Panc1 (cell line): ENCODE measurements around the gene CCND1.

Experiments used
- POLR2AphosphoS5 ChIP-seq: IDR thresholded peaks from 2 replicates; pipeline ENCODE4 v1.6.1; 2012; ENCODE audit warnings: mild to moderate bottlenecking, low read depth, low read length, moderate library complexity
- TF ChIP-seq, protein P1 (sequence below): fragments of 450-650 bp; IDR thresholded peaks from 2 replicates; pipeline ENCODE4 v1.5.1; 2017; ENCODE audit warnings: mild to moderate bottlenecking
- TF ChIP-seq, protein P2 (sequence below), 2 experiments: IDR thresholded peaks; 2 replicates each; pipeline ENCODE4 v1.6.1; 2011 to 2012; ENCODE audit warnings: low read depth in 2 of 2, control low read depth in 1 of 2, low read length in 1 of 2, mild to moderate bottlenecking in 1 of 2, moderate library complexity in 1 of 2; ENCODE audit not compliant: insufficient read depth in 1 of 2

DNA sequence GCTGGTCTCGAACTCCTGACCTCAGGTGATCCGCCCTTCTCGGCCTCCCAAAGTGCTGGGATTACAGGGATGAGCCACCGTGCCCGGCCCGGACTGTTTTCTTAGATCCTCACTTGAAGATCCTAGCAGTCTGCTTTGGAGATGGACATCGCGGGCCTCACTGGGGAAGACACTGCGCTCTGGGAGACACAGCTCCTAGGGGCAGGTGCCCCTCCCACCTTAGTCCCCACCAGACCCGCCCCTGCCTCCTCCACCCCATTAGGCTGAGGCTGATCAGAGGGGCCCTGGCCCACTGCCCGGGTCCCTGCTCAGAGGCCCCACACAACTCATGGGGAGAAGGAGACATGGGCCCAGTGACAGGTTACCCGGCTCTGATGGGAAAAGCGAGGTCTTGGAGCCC lies 45.5 kb downstream of the CCND1 start:
- TF ChIP-seq, protein P1, sequence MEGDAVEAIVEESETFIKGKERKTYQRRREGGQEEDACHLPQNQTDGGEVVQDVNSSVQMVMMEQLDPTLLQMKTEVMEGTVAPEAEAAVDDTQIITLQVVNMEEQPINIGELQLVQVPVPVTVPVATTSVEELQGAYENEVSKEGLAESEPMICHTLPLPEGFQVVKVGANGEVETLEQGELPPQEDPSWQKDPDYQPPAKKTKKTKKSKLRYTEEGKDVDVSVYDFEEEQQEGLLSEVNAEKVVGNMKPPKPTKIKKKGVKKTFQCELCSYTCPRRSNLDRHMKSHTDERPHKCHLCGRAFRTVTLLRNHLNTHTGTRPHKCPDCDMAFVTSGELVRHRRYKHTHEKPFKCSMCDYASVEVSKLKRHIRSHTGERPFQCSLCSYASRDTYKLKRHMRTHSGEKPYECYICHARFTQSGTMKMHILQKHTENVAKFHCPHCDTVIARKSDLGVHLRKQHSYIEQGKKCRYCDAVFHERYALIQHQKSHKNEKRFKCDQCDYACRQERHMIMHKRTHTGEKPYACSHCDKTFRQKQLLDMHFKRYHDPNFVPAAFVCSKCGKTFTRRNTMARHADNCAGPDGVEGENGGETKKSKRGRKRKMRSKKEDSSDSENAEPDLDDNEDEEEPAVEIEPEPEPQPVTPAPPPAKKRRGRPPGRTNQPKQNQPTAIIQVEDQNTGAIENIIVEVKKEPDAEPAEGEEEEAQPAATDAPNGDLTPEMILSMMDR = no peak
- TF ChIP-seq, protein P2, sequence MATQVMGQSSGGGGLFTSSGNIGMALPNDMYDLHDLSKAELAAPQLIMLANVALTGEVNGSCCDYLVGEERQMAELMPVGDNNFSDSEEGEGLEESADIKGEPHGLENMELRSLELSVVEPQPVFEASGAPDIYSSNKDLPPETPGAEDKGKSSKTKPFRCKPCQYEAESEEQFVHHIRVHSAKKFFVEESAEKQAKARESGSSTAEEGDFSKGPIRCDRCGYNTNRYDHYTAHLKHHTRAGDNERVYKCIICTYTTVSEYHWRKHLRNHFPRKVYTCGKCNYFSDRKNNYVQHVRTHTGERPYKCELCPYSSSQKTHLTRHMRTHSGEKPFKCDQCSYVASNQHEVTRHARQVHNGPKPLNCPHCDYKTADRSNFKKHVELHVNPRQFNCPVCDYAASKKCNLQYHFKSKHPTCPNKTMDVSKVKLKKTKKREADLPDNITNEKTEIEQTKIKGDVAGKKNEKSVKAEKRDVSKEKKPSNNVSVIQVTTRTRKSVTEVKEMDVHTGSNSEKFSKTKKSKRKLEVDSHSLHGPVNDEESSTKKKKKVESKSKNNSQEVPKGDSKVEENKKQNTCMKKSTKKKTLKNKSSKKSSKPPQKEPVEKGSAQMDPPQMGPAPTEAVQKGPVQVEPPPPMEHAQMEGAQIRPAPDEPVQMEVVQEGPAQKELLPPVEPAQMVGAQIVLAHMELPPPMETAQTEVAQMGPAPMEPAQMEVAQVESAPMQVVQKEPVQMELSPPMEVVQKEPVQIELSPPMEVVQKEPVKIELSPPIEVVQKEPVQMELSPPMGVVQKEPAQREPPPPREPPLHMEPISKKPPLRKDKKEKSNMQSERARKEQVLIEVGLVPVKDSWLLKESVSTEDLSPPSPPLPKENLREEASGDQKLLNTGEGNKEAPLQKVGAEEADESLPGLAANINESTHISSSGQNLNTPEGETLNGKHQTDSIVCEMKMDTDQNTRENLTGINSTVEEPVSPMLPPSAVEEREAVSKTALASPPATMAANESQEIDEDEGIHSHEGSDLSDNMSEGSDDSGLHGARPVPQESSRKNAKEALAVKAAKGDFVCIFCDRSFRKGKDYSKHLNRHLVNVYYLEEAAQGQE (IDR thresholded peaks at IDR 0.05; ENCODE audit: insufficient read depth in 1 of 2, low read depth in 2 of 2, low read length in 1 of 2) = no peak
- TF ChIP-seq POLR2AphosphoS5 = no peak
